DMS53 treated with DMSO at 0.1 percent for 48 hours (cell line): ENCODE results near the gene TMEM14C.
A peak's percentile ranks its signal among the peaks of the same experiment; 100 is the strongest.
"Not testable (repeated sequence)": the region's sequence is repeated elsewhere in the genome, so short reads cannot be mapped to it uniquely, and the experiment has no call there.

Source experiments
- DNase-seq: peaks from one replicate; lab custom pipeline; 2025; ENCODE audit not compliant: unreplicated experiment; lab: John Stamatoyannopoulos, UW

TMEM14C gene

DNA sequence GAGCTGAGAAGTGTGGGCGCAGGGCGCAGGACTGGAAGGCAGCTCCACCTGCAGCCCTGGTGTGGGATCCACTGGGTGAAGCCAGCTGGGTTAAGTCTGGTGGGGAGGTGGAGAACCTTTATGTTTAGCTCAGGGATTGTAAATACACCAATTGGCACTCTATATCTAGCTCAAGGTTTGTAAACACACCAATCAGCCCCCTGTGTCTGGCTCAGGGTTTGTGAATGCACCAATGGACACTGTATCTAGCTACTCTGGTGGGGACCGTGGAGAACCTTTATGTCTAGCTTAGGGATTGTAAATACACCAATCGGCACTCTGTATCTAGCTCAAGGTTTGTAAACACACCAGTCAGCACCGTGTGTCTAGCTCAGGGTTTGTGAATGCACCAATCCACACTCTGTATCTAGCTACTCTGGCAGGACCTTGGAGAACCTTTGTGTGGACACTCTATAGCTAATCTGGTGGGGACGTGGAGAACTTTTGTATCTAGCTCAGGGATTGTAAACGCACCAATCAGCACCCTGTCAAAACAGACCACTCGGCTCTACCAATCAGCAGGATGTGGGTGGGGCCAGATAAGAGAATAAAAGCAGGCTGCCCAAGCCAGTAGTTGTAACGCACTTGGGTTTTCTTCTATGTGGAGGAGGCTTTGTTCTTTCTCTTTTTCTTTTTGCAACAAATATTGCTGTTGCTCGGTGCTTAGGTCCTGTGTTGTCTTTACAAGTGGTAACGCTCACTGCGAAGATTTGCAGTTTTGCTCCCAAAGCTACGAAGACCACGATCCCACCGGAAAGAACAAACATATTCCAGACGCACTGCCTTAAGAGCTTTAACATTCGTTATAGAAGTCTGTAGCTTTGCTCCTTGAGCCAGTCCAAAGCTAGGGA is 1.7 kb upstream of the TMEM14C start:
- peak; percentile 38 for DNase-seq

DNA sequence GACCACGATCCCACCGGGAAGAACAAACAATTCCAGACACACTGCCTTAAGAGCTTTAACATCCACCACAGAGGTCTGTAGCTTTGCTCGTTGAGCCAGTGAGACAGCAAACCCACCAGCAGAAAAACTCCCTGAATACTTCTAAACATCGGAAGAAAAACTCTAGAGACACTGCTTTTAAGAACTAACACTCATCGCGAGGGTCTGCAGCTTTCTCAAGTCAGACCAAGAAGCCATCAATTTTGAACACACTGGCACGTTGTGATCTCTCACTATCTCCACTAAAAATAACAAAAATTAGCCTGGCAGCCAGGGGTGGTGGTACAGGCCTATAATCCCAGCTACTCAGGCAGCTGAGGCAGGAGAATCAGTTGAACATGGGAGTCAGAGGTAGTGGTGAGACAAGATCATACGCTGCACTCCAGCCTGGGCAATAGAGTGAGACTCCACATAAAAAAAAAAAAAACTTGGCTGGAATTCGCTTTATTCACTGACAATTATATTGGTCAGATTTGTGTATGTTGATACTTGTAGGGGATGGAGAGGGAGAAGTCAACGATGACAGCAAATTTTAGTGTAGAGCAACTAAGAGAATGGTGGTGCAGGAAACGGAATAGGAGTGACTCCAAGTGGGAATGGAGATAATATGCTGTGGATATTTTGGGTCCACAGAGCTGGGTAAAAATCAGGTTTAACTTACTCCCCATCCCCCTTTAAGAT is 860 bp upstream of the TMEM14C start:
- no peak for DNase-seq

DNA sequence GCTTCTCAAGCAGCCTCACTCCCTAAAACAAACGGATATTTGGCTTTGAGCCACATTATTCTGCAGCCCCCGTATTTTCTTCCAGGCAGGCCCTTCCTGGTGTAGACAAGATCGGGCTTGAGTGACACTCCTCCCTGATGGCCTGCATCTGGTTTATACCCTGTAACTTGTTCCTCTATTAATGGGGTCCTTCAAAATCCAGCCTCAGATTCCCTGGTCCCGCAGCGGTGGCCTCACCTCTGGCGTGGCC is 375 bp upstream of the TMEM14C start:
- DNase-seq = no peak

DNA sequence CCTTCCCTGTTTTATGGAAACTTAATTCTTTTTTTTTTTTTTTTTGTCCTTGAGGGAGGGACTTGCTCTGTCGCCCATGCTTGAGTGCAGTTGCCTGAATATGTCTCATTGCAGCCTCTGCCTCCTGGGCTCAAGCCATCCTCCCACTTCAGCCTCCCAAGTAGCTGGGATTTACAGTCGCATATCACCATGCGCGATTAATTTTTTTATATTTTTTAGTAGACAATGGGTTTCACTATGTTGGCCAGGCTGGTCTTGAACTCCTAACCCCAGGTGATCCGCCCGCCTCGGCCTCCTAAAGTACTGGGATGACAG is 654 bp downstream of the TMEM14C start:
- no peak for DNase-seq

DNA sequence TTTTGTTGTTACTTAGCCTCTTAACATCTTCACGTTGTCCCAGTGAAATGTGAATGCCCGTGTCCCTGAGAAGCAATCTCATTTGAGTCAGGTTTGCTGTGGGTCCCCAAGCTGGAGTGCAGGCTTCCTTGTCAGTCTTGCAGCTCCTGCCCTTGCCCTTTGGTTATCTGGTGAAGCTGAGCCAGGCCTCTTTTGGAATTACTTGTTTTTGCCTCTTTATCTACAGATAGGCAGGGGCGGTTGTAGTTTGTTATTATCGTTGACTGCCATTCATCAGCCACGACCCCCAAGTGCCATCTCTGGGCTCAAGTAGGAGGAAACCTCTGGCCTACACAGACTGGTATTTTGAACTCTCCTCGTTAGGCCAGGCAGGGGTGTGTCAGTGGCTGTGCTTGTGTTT is 2.2 kb downstream of the TMEM14C start:
- DNase-seq = no peak

- no peak for DNase-seq
These were observed 2.8 kb downstream of the TMEM14C start for GRCh38 chr6:10725716-10726115.

GRCh38 chr6:10730254-10730653 is 7.4 kb downstream of the TMEM14C start:
- DNase-seq = no peak

DNA sequence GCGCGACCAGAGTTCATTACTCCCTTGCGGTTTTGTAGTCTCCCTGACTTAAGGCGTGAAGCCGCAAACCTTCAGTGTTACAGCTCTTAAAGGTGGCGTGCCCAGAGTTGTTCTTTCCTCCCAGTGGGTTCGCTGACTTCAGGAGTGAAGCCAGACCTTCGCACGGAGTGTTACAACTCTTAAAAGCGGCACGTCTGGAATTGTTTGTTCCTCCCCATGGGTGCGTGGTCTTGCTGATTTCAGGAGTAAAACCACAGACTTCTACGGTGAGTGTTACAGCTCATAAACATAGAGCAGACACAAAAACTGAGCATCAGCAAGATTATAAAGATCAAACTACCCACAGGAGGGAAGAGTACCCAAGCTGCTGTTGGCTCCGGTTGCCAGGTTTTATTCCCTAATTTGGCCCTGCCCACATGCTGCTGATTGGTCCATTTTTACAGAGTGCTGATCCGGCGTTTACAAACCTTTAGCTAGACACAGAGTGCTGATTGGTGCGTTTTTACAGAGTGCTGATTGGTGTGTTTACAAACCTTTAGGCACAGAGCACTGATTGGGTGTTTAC is 10.4 kb downstream of the TMEM14C start:
- DNase-seq = no peak

GRCh38 chr6:10733863-10734262 is 11.0 kb downstream of the TMEM14C start:
- no peak for DNase-seq

- DNase-seq = no peak
These were observed 13.9 kb downstream of the TMEM14C start for GRCh38 chr6:10736731-10737130.

DNA sequence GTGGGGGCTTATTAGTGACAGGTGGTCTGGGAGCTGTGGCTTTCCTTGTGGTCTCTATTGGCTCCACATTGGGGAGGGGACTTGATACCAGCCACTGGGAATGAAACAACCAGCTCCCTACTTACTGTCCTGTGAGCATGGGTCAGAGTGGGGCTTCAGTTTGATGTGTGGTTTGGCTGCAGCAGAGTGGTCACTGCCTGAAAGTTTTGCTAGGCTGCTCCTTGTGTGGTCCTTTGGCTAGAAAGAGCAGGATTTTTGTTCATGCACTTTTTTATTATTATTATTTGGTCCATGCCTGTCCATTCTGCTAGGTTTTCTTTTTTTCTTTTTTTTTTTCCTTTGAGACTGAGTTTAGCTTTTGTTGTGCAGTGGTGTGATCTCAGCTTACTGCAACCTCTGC is 17.2 kb downstream of the TMEM14C start:
- DNase-seq = no peak

GRCh38 chr6:10741643-10742042 is 18.8 kb downstream of the TMEM14C start:
- DNase-seq = not testable (repeated sequence)

DNA sequence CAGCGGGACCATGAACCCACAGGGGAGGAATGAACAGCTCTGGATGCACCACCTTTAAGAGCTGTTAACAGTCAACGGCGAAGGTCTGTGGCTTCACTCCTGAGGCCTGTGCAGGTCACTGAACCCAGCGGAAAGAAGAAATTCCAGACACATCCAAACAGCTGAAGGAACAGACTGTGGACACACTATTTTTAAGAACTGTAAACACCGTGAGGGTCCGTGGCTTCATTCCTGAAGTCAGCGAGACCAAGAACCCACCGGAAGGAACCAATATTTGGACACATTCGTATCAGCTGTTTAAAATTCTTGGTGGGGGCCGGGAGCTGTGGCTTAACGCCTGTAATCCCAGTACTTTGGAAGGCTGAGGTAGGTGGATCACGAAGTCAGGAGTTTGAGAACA is 19.4 kb downstream of the TMEM14C start:
- DNase-seq = no peak

GRCh38 chr6:10743515-10743914 is 20.6 kb downstream of the TMEM14C start:
- DNase-seq = no peak

GRCh38 chr6:10745116-10745515 is 22.2 kb downstream of the TMEM14C start:
- no peak for DNase-seq

GRCh38 chr6:10746915-10747250 is 24.0 kb downstream of the TMEM14C start:
- DNase-seq = peak; percentile 38

DNA sequence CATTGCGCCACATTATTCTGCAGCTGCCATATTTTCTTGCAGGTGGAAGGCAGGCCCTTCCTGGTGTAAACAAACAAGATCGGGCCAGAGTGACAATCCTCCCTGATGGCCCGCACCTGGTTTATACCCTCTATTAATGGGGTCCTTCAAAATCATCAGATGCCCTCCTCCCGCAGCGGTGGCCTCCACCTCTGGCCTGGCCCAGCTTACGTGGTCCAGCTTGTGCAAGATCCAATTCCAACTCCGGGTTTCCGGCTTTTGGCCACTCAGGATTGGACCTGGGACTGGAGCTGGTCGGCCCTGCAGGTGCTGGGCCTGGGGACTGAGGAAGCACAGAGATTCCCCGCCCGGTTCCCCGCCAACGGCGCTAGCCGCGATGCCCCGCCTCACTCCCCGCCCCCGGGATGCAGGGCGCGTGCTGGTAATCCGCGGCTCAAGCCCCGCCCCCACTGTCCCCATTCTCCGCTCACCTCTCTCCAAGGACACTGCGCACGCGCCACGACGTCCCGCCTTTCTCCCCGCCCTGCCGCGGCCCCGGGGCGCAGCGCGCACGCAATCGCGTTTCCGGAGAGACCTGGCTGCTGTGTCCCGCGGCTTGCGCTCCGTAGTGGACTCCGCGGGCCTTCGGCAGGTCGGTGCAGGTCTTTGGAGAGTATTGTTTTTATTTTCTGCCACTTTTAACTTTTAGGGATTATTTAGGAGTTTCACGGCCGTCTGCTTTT is 24.5 kb downstream of the TMEM14C start, which contains the start of gene TMEM14B:
Gene TMEM14B, plus strand, starts transcription at position 555 of the 722 bp plus-strand sequence. CDS start 1,441 bp downstream, outside the sequence.
- peak; percentile 96 for DNase-seq

- DNase-seq = no peak
These were observed 26.9 kb downstream of the TMEM14C start for GRCh38 chr6:10749734-10750133.

- not testable (repeated sequence) for DNase-seq
These were observed 27.7 kb downstream of the TMEM14C start for GRCh38 chr6:10750568-10750967.

GRCh38 chr6:10751757-10752156 is 28.9 kb downstream of the TMEM14C start:
- DNase-seq = not testable (repeated sequence)

DNA sequence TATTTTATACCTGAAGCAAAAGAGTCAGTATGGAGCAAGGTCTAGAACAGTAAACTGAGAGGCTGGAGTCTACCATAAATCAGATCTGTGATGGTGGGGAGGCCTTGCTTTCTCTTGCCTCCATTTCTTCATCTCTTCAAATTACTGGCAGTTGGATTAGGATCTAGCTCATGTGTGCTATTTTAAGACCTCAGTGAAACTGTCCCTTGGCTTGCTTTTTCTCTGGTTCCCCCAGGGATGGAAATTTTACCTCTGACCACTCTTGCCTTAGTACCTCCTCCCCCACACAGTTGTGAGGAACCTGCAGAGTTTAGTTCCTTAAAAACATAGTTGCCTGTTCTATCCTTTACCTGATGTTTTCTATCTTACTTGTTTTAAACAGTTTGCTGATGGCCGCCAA is 33.2 kb downstream of the TMEM14C start:
- no peak for DNase-seq
